B cell (primary cell): ENCODE measurements around the gene HLA-A. TPM values are rescaled to one million over a fixed set of nuclear protein-coding genes. Genes with fewer than 3 reads are reported as not detected.
"Not testable (repeated sequence)": the region's sequence is repeated elsewhere in the genome, so short reads cannot be mapped to it uniquely, and the experiment has no call there.

Experiments
- ATAC-seq: fragments of 200-7000 bp; cut with Tn5 transposase; one replicate; pipeline ENCODE4 v1.10.0; 2021; ENCODE audit warnings: low read depth, mild to moderate bottlenecking, moderate number of reproducible peaks, moderate library complexity
- CTCF ChIA-PET: fragments of 350-600 bp; sonication (Branson Sonifier 250); formaldehyde crosslinking; loops from one replicate; lab custom pipeline; 2021; ENCODE audit warnings: antibody characterized with exemption, inconsistent platforms; lab: Charles Lee
- POLR2A ChIA-PET: fragments of 350-600 bp; sonication (Branson Sonifier 250); formaldehyde crosslinking; loops from one replicate; lab custom pipeline; 2021; ENCODE audit warnings: antibody characterized with exemption; lab: Charles Lee
- DNase-seq: peaks from one replicate; pipeline ENCODE4 v3.0.0; 2013
- H2AFZ ChIP-seq: 2 replicates; pipeline ENCODE4 v1.6.1; 2012; ENCODE audit warnings: mild to moderate bottlenecking, low read depth, low read length; ENCODE audit not compliant: insufficient read depth, poor library complexity, severe bottlenecking
- H3K27ac ChIP-seq, 2 donors: 1 replicate in 1 of 2; 2 replicates in 1 of 2; pipeline ENCODE4 v1.5.1; 2012 to 2013; ENCODE audit warnings: low read length in 2 of 2, mild to moderate bottlenecking in 2 of 2, moderate library complexity in 1 of 2
- H3K27me3 ChIP-seq, 4 experiments: fragments of 200-600 bp in 1 of 4; sonication (generic) in 1 of 4; replicated peaks in 1 of 4; 1 replicate in 2 of 4; 2 replicates in 2 of 4; pipeline versions ENCODE4 v1.6.1 to v1.7.0; 2013 to 2016; ENCODE audit warnings: low read length in 3 of 4, mild to moderate bottlenecking in 2 of 4, mixed read lengths in 1 of 4, moderate library complexity in 1 of 4; ENCODE audit not compliant: insufficient read depth in 4 of 4, control insufficient read depth in 3 of 4; ENCODE audit errors: control extremely low read depth in 1 of 4
- H3K36me3 ChIP-seq, 2 experiments: replicated peaks in 1 of 2; 1 replicate in 1 of 2; 2 replicates in 1 of 2; pipeline versions ENCODE4 v1.6.1 to v1.7.1; 2013; ENCODE audit warnings: low read length in 1 of 2; ENCODE audit not compliant: insufficient read depth in 2 of 2, control insufficient read depth in 1 of 2; ENCODE audit errors: control extremely low read depth in 1 of 2, extremely low read depth in 1 of 2
- H3K4me1 ChIP-seq, 2 donors: fragments of 200-600 bp in 1 of 2; sonication (generic) in 1 of 2; 1 replicate in 1 of 2; 2 replicates in 1 of 2; pipeline versions ENCODE4 v1.5.1 to v1.6.1; 2013 to 2017; ENCODE audit warnings: low read length in 2 of 2; ENCODE audit not compliant: control insufficient read depth in 2 of 2, insufficient read depth in 2 of 2
- H3K4me2 ChIP-seq: replicated peaks from 2 replicates; pipeline ENCODE3; 2012; ENCODE audit warnings: mild to moderate bottlenecking, low read depth, low read length; ENCODE audit not compliant: poor library complexity, severe bottlenecking
- H3K4me3 ChIP-seq, 5 experiments: fragments of 200-600 bp in 1 of 5; sonication (generic) in 1 of 5; 1 replicate in 3 of 5; 2 replicates in 2 of 5; pipeline versions ENCODE4 v1.5.1 to v1.7.0; 2011 to 2016; ENCODE audit warnings: low read length in 4 of 5, mild to moderate bottlenecking in 4 of 5, low read depth in 2 of 5, control low read depth in 1 of 5, moderate library complexity in 1 of 5; ENCODE audit not compliant: insufficient read depth in 1 of 5; ENCODE audit errors: control extremely low read depth in 1 of 5, extremely low read depth in 1 of 5
- H3K79me2 ChIP-seq: fragments of 200-600 bp; sonication (generic); one replicate; pipeline ENCODE4 v1.6.0; 2016; ENCODE audit warnings: low read length; ENCODE audit not compliant: control insufficient read depth, insufficient read depth
- H3K9ac ChIP-seq: fragments of 200-600 bp; sonication (generic); 2 replicates; pipeline ENCODE4 v1.6.1; 2017; ENCODE audit warnings: mild to moderate bottlenecking, low read length, moderate library complexity
- H3K9me3 ChIP-seq, 3 donors: one replicate each; pipeline versions ENCODE4 v1.6.1 to v1.7.1; 2013; ENCODE audit warnings: low read length in 2 of 3; ENCODE audit not compliant: control insufficient read depth in 2 of 3, insufficient read depth in 1 of 3; ENCODE audit errors: control extremely low read depth in 1 of 3
- H4K20me1 ChIP-seq: 2 replicates; pipeline ENCODE4 v1.6.0; 2012; ENCODE audit warnings: mild to moderate bottlenecking, low read length; ENCODE audit not compliant: insufficient read depth, control insufficient read depth, poor library complexity, severe bottlenecking
- H3K27ac Mint-ChIP-seq: one replicate; pipeline ENCODE4 v1.8.0; 2021; ENCODE audit warnings: mixed read lengths
- H3K27me3 Mint-ChIP-seq: one replicate; pipeline ENCODE4 v1.8.0; 2021; ENCODE audit warnings: mixed read lengths
- H3K4me1 Mint-ChIP-seq: one replicate; pipeline ENCODE4 v1.8.0; 2021; ENCODE audit warnings: mixed read lengths
- H3K4me3 Mint-ChIP-seq: one replicate; pipeline ENCODE4 v1.8.0; 2021; ENCODE audit warnings: mixed read lengths
- H3K9me3 Mint-ChIP-seq: one replicate; pipeline ENCODE4 v1.8.0; 2022; ENCODE audit warnings: mixed read lengths; ENCODE audit not compliant: insufficient read depth
- CTCF ChIP-seq: fragments of 200-600 bp; IDR thresholded peaks from one replicate; pipeline ENCODE4 v1.8.0; 2022; ENCODE audit warnings: antibody characterized with exemption, mild to moderate bottlenecking
- EZH2 ChIP-seq: IDR thresholded peaks from 2 replicates; pipeline ENCODE4 v1.6.1; 2012; ENCODE audit warnings: borderline replicate concordance, low read depth, mild to moderate bottlenecking, moderate library complexity, low read length; ENCODE audit not compliant: insufficient read depth, poor library complexity, severe bottlenecking
- WGBS: methylation state at CpG from one replicate; pipeline ENCODE4 v1.1.5; 2013; ENCODE audit warnings: missing lambda C conversion rate; ENCODE audit not compliant: insufficient coverage; 5-methylcytosine and 5-hydroxymethylcytosine counted together
- intact Hi-C: fragments of 100-400 bp; cut with micrococcal nuclease; formaldehyde crosslinking; loops from one replicate; pipeline ENCODE4 v1.10.0; 2022
- polyA plus RNA-seq: library from polyadenylated mRNA; depleted of rRNA; stranded (reverse); fragments of >200 nt; gene quantifications from 2 replicates; pipeline ENCODE4 v1.2.3, GENCODE V29; 2012
- total RNA-seq, 2 donors: library from RNA; stranded (reverse); fragments of 120-200 nt in 1 of 2; gene quantifications; 1 replicate in 1 of 2; 2 replicates in 1 of 2; pipeline versions ENCODE4 v1.2.3 to v1.2.4, GENCODE V29; 2013 to 2022

HLA-A gene
- total and polyA plus RNA-seq, 2 donors (not counting 1 experiment from before 2014, with no cell fraction given), result 1,607 to 2,454 TPM

DNA sequence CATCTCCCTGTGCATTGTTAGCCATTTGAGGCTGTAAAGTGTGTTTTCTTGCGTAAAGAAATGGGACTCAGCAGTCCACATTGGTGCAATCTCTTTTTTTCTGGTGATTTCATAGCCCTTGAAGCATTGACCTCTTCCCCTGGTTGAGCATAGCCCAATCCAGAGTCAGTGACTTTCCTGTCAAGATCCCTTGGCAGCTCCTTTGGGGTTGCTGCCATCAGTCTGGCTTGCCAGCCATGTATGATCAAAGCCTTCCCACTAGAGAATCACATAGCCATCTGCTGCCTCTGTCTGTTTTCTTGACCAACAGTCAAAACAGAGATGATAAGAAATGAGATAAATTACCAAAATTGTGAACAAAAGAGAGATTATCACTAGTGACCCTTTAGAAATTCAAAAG lies 19.6 kb downstream of the HLA-A start:
- no peak overlapping the region for H3K27ac ChIP-seq
- no peaks in the 10 kb centered on the region for H4K20me1 ChIP-seq
- H3K4me3 Mint-ChIP-seq, result no peak overlapping the region
- ChIA-PET POLR2A (interaction anchor here (1.0 kb wide), 1 partner anchor 16 kb away, joined by 3 read pairs; no protein-coding TSS in a partner anchor), CTCF (interaction anchor here (1.6 kb wide), 1 partner anchor 23 kb away, joined by 3 read pairs; no protein-coding TSS in a partner anchor)
- no peaks in the 10 kb centered on the region for H3K9me3 ChIP-seq
- H3K4me2 ChIP-seq, result no peak overlapping the region
- no peaks in the 10 kb centered on the region for H3K27me3 ChIP-seq
- H3K27ac Mint-ChIP-seq, result no peak overlapping the region
- TF ChIP-seq EZH2 (no peak), CTCF (no peak)
- no peaks in the 10 kb centered on the region for H3K9me3 Mint-ChIP-seq
- no peak for ATAC-seq
- WGBS, result 100% methylated on average over 1 of the region's 1 CpG
- H2AFZ ChIP-seq, result no peak overlapping the region
- peaks cover 37 to 39% of the 10 kb centered on the region in 2 donors for H3K4me1 ChIP-seq
- H3K79me2 ChIP-seq, result peaks cover 5% of the 10 kb centered on the region
- intact Hi-C loops, result no loop called here
- no peak overlapping the region for H3K9ac ChIP-seq
- no peak overlapping the region for H3K4me3 ChIP-seq
- no peak for DNase-seq
- no peaks in the 10 kb centered on the region for H3K36me3 ChIP-seq
- peaks cover 56% of the 10 kb centered on the region for H3K4me1 Mint-ChIP-seq
- no peaks in the 10 kb centered on the region for H3K27me3 Mint-ChIP-seq

GRCh38 chr6:29963697-29964096 lies 21.4 kb downstream of the HLA-A start:
- Mint-ChIP-seq H3K4me3 (peak overlapping the region; percentile 29), H3K4me1 (peaks cover 54% of the 10 kb centered on the region), H3K27ac (peak overlapping the region; percentile 75)
- H3K27me3 ChIP-seq, H3K27ac ChIP-seq, DNase-seq, H3K9ac ChIP-seq, H3K27me3 Mint-ChIP-seq, H3K36me3 ChIP-seq, H3K4me2 ChIP-seq, H2AFZ ChIP-seq, H3K4me3 ChIP-seq, H3K79me2 ChIP-seq, H3K9me3 ChIP-seq, ATAC-seq, H3K9me3 Mint-ChIP-seq, H4K20me1 ChIP-seq: not testable (repeated sequence)
- intact Hi-C loops, result loop anchor here (2.0 kb wide), 1 partner anchor 103 kb away; the partner anchor contains the start of gene PPP1R11
- ChIA-PET POLR2A (interaction anchor here (0.6 to 2.9 kb wide), 3 partner anchors 12 to 61 kb away, joined by 4 to 15 read pairs (median 13); no protein-coding TSS in a partner anchor), CTCF (interaction anchor here (1.3 kb wide), 2 partner anchors 19 to 50 kb away, joined by 3 to 6 read pairs; no protein-coding TSS in a partner anchor)
- peaks cover 36 to 42% of the 10 kb centered on the region in 2 donors for H3K4me1 ChIP-seq
- 100% methylated on average over 1 of the region's 2 CpGs for WGBS
